B cell (primary cell): ENCODE results near the gene MYMX. TPM values are rescaled to one million over a fixed set of nuclear protein-coding genes. Genes with fewer than 3 reads are reported as not detected.

Source experiments
- ATAC-seq: fragments of 200-7000 bp; cut with Tn5 transposase; one replicate; pipeline ENCODE4 v1.10.0; 2021; ENCODE audit warnings: low read depth, mild to moderate bottlenecking, moderate number of reproducible peaks, moderate library complexity
- CTCF ChIA-PET: fragments of 350-600 bp; sonication (Branson Sonifier 250); formaldehyde crosslinking; loops from one replicate; lab custom pipeline; 2021; ENCODE audit warnings: antibody characterized with exemption, inconsistent platforms; lab: Charles Lee
- POLR2A ChIA-PET: fragments of 350-600 bp; sonication (Branson Sonifier 250); formaldehyde crosslinking; loops from one replicate; lab custom pipeline; 2021; ENCODE audit warnings: antibody characterized with exemption; lab: Charles Lee
- DNase-seq: peaks from one replicate; pipeline ENCODE4 v3.0.0; 2013
- H2AFZ ChIP-seq: 2 replicates; pipeline ENCODE4 v1.6.1; 2012; ENCODE audit warnings: mild to moderate bottlenecking, low read depth, low read length; ENCODE audit not compliant: insufficient read depth, poor library complexity, severe bottlenecking
- H3K27ac ChIP-seq, 2 donors: 1 replicate in 1 of 2; 2 replicates in 1 of 2; pipeline ENCODE4 v1.5.1; 2012 to 2013; ENCODE audit warnings: low read length in 2 of 2, mild to moderate bottlenecking in 2 of 2, moderate library complexity in 1 of 2
- H3K27me3 ChIP-seq, 4 experiments: fragments of 200-600 bp in 1 of 4; sonication (generic) in 1 of 4; replicated peaks in 1 of 4; 1 replicate in 2 of 4; 2 replicates in 2 of 4; pipeline versions ENCODE4 v1.6.1 to v1.7.0; 2013 to 2016; ENCODE audit warnings: low read length in 3 of 4, mild to moderate bottlenecking in 2 of 4, mixed read lengths in 1 of 4, moderate library complexity in 1 of 4; ENCODE audit not compliant: insufficient read depth in 4 of 4, control insufficient read depth in 3 of 4; ENCODE audit errors: control extremely low read depth in 1 of 4
- H3K36me3 ChIP-seq, 2 experiments: replicated peaks in 1 of 2; 1 replicate in 1 of 2; 2 replicates in 1 of 2; pipeline versions ENCODE4 v1.6.1 to v1.7.1; 2013; ENCODE audit warnings: low read length in 1 of 2; ENCODE audit not compliant: insufficient read depth in 2 of 2, control insufficient read depth in 1 of 2; ENCODE audit errors: control extremely low read depth in 1 of 2, extremely low read depth in 1 of 2
- H3K4me1 ChIP-seq, 2 donors: fragments of 200-600 bp in 1 of 2; sonication (generic) in 1 of 2; 1 replicate in 1 of 2; 2 replicates in 1 of 2; pipeline versions ENCODE4 v1.5.1 to v1.6.1; 2013 to 2017; ENCODE audit warnings: low read length in 2 of 2; ENCODE audit not compliant: control insufficient read depth in 2 of 2, insufficient read depth in 2 of 2
- H3K4me2 ChIP-seq: replicated peaks from 2 replicates; pipeline ENCODE3; 2012; ENCODE audit warnings: mild to moderate bottlenecking, low read depth, low read length; ENCODE audit not compliant: poor library complexity, severe bottlenecking
- H3K4me3 ChIP-seq, 5 experiments: fragments of 200-600 bp in 1 of 5; sonication (generic) in 1 of 5; 1 replicate in 3 of 5; 2 replicates in 2 of 5; pipeline versions ENCODE4 v1.5.1 to v1.7.0; 2011 to 2016; ENCODE audit warnings: low read length in 4 of 5, mild to moderate bottlenecking in 4 of 5, low read depth in 2 of 5, control low read depth in 1 of 5, moderate library complexity in 1 of 5; ENCODE audit not compliant: insufficient read depth in 1 of 5; ENCODE audit errors: control extremely low read depth in 1 of 5, extremely low read depth in 1 of 5
- H3K79me2 ChIP-seq: fragments of 200-600 bp; sonication (generic); one replicate; pipeline ENCODE4 v1.6.0; 2016; ENCODE audit warnings: low read length; ENCODE audit not compliant: control insufficient read depth, insufficient read depth
- H3K9ac ChIP-seq: fragments of 200-600 bp; sonication (generic); 2 replicates; pipeline ENCODE4 v1.6.1; 2017; ENCODE audit warnings: mild to moderate bottlenecking, low read length, moderate library complexity
- H3K9me3 ChIP-seq, 3 donors: one replicate each; pipeline versions ENCODE4 v1.6.1 to v1.7.1; 2013; ENCODE audit warnings: low read length in 2 of 3; ENCODE audit not compliant: control insufficient read depth in 2 of 3, insufficient read depth in 1 of 3; ENCODE audit errors: control extremely low read depth in 1 of 3
- H4K20me1 ChIP-seq: 2 replicates; pipeline ENCODE4 v1.6.0; 2012; ENCODE audit warnings: mild to moderate bottlenecking, low read length; ENCODE audit not compliant: insufficient read depth, control insufficient read depth, poor library complexity, severe bottlenecking
- H3K27ac Mint-ChIP-seq: one replicate; pipeline ENCODE4 v1.8.0; 2021; ENCODE audit warnings: mixed read lengths
- H3K27me3 Mint-ChIP-seq: one replicate; pipeline ENCODE4 v1.8.0; 2021; ENCODE audit warnings: mixed read lengths
- H3K4me1 Mint-ChIP-seq: one replicate; pipeline ENCODE4 v1.8.0; 2021; ENCODE audit warnings: mixed read lengths
- H3K4me3 Mint-ChIP-seq: one replicate; pipeline ENCODE4 v1.8.0; 2021; ENCODE audit warnings: mixed read lengths
- H3K9me3 Mint-ChIP-seq: one replicate; pipeline ENCODE4 v1.8.0; 2022; ENCODE audit warnings: mixed read lengths; ENCODE audit not compliant: insufficient read depth
- EZH2 ChIP-seq: IDR thresholded peaks from 2 replicates; pipeline ENCODE4 v1.6.1; 2012; ENCODE audit warnings: borderline replicate concordance, low read depth, mild to moderate bottlenecking, moderate library complexity, low read length; ENCODE audit not compliant: insufficient read depth, poor library complexity, severe bottlenecking
- WGBS: methylation state at CpG from one replicate; pipeline ENCODE4 v1.1.5; 2013; ENCODE audit warnings: missing lambda C conversion rate; ENCODE audit not compliant: insufficient coverage; 5-methylcytosine and 5-hydroxymethylcytosine counted together
- intact Hi-C: fragments of 100-400 bp; cut with micrococcal nuclease; formaldehyde crosslinking; loops from one replicate; pipeline ENCODE4 v1.10.0; 2022
- polyA plus RNA-seq: library from polyadenylated mRNA; depleted of rRNA; stranded (reverse); fragments of >200 nt; gene quantifications from 2 replicates; pipeline ENCODE4 v1.2.3, GENCODE V29; 2012
- total RNA-seq, 2 donors: library from RNA; stranded (reverse); fragments of 120-200 nt in 1 of 2; gene quantifications; 1 replicate in 1 of 2; 2 replicates in 1 of 2; pipeline versions ENCODE4 v1.2.3 to v1.2.4, GENCODE V29; 2013 to 2022
- TF ChIP-seq, protein P1 (sequence below): fragments of 200-600 bp; IDR thresholded peaks from one replicate; pipeline ENCODE4 v1.8.0; 2022; ENCODE audit warnings: antibody characterized with exemption, mild to moderate bottlenecking

MYMX gene
- total and polyA plus RNA-seq, 2 donors (not counting 1 experiment from before 2014, with no cell fraction given): not detected

DNA sequence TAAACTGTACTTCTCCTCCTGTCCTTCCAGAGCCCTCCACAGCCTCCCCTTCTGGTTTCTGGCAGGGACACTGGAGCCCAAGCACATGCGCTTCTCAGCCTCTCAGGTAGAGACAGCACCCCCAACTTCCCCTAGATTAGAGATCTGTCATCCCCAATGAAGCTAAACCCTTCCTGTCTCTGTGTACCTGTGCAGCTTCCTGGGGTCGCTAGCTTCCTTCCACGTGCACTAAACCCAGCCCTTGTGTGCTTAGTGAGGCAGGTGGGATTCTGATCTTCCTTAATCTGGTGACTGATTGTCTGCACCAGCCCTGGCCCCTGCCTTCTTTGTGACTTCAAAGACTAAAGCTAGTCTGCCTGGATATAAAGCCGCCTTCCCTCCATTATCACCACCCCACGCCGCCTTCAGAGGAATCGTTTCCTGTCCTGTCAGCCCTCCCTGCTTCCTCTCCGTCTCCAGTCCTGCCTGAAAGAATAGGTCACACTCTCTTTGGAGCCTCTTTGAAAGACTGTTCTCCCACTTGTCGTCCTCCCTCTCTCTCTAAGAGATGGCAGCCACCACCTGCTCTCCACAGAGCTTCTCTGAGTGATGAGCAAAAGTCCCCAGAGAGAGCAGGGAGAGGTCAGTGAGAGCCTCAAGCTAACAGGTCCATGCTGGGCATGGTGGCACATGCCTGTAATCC is 30.6 kb upstream of the MYMX start:
- Histone ChIP-seq H3K4me1 (no peaks in the 10 kb centered on the region), H3K27me3 (peaks cover 0 to 4% (median 0%) of the 10 kb centered on the region in 4 experiments), H3K36me3 (no peaks in the 10 kb centered on the region), H3K9me3 (no peaks in the 10 kb centered on the region), H4K20me1 (no peaks in the 10 kb centered on the region), H3K9ac (no peak overlapping the region), H3K4me2 (no peak overlapping the region), H3K27ac (no peak overlapping the region), H3K4me3 (no peak overlapping the region), H2AFZ (no peak overlapping the region), H3K79me2 (no peaks in the 10 kb centered on the region)
- Mint-ChIP-seq H3K27me3 (peaks cover 17% of the 10 kb centered on the region), H3K4me1 (no peaks in the 10 kb centered on the region), H3K27ac (no peak overlapping the region), H3K9me3 (no peaks in the 10 kb centered on the region), H3K4me3 (no peak overlapping the region)
- TF ChIP-seq EZH2: no peak
- TF ChIP-seq, protein P1, sequence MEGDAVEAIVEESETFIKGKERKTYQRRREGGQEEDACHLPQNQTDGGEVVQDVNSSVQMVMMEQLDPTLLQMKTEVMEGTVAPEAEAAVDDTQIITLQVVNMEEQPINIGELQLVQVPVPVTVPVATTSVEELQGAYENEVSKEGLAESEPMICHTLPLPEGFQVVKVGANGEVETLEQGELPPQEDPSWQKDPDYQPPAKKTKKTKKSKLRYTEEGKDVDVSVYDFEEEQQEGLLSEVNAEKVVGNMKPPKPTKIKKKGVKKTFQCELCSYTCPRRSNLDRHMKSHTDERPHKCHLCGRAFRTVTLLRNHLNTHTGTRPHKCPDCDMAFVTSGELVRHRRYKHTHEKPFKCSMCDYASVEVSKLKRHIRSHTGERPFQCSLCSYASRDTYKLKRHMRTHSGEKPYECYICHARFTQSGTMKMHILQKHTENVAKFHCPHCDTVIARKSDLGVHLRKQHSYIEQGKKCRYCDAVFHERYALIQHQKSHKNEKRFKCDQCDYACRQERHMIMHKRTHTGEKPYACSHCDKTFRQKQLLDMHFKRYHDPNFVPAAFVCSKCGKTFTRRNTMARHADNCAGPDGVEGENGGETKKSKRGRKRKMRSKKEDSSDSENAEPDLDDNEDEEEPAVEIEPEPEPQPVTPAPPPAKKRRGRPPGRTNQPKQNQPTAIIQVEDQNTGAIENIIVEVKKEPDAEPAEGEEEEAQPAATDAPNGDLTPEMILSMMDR: no peak
- no peak for DNase-seq
- POLR2A ChIA-PET: no interaction called here
- no peak for ATAC-seq
- CTCF ChIA-PET: interaction anchor here (1.5 to 2.1 kb wide), 2 partner anchors 13 to 152 kb away, joined by 3 to 6 read pairs; no protein-coding TSS in a partner anchor
- intact Hi-C loops: no loop called here
- 53% methylated on average over 6 of the region's 9 CpGs for WGBS

DNA sequence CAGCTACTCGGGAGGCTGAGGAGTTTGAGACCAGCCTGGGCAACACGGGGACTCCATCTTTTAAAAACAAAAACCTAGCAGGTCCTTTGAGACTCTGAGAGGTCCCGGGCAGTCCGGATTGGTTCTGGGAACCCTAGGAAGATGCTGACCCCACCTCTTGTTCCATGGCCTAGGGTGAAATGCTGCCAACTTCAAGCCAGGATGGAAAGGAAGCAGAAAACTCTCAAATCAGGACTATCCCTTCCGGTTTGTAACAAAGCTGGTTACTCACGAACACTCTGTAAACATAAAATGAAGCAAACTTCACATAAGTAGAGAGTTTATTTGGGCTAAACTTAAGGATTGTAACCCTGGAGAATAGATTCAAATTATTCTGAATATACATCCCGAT is 30.1 kb upstream of the MYMX start:
- Mint-ChIP-seq H3K27me3 (peaks cover 17% of the 10 kb centered on the region), H3K4me1 (no peaks in the 10 kb centered on the region), H3K4me3 (no peak overlapping the region), H3K27ac (no peak overlapping the region), H3K9me3 (no peaks in the 10 kb centered on the region)
- Histone ChIP-seq H3K27ac (no peak overlapping the region), H3K27me3 (peaks cover 0 to 4% (median 0%) of the 10 kb centered on the region in 4 experiments), H4K20me1 (no peaks in the 10 kb centered on the region), H3K9ac (no peak overlapping the region), H3K4me3 (no peak overlapping the region), H2AFZ (no peak overlapping the region), H3K4me1 (no peaks in the 10 kb centered on the region), H3K9me3 (no peaks in the 10 kb centered on the region), H3K36me3 (no peaks in the 10 kb centered on the region), H3K4me2 (no peak overlapping the region), H3K79me2 (no peaks in the 10 kb centered on the region)
- WGBS: 94% methylated on average over 4 of the region's 7 CpGs
- ChIA-PET CTCF (interaction anchor here (2.1 kb wide), 1 partner anchor 14 kb away, joined by 6 read pairs; no protein-coding TSS in a partner anchor), POLR2A (no interaction called here)
- no peak for TF ChIP-seq EZH2
- TF ChIP-seq, protein P1: no peak
- intact Hi-C loops: no loop called here
- ATAC-seq (no peak), DNase-seq (no peak)
